Neural crest cell (in vitro differentiated cells): Measurements from ENCODE around the gene ASPSCR1. TPM values are rescaled to one million over a fixed set of nuclear protein-coding genes. Genes with fewer than 3 reads are reported as not detected.

ENCODE experiments used
- DNase-seq: peaks from one replicate; pipeline ENCODE4 v3.0.0; 2021; ENCODE audit warnings: low read depth, mixed read lengths, low spot score
- H3K27ac Mint-ChIP-seq: one replicate; pipeline ENCODE4 v1.8.0; 2021; ENCODE audit warnings: mild to moderate bottlenecking, mixed read lengths; ENCODE audit not compliant: unreplicated experiment
- H3K27me3 Mint-ChIP-seq: 2 replicates; pipeline ENCODE4 v1.8.0; 2021; ENCODE audit warnings: low read depth, mild to moderate bottlenecking, mixed read lengths
- H3K36me3 Mint-ChIP-seq: 2 replicates; pipeline ENCODE4 v1.8.0; 2021; ENCODE audit warnings: low read depth, mild to moderate bottlenecking, mixed read lengths
- H3K4me1 Mint-ChIP-seq: 2 replicates; pipeline ENCODE4 v1.8.0; 2021; ENCODE audit warnings: mixed read lengths
- H3K4me3 Mint-ChIP-seq: one replicate; pipeline ENCODE4 v1.8.0; 2021; ENCODE audit warnings: mild to moderate bottlenecking, mixed read lengths
- H3K9me3 Mint-ChIP-seq: 2 replicates; pipeline ENCODE4 v1.8.0; 2021; ENCODE audit warnings: mixed read lengths
- total RNA-seq: library from RNA; stranded (reverse); gene quantifications from 2 replicates; pipeline ENCODE4 v1.2.1, GENCODE V29; 2021
- TF ChIP-seq, protein P1 (sequence below): fragments of 200-600 bp; sonication (generic); conservative IDR thresholded peaks from 2 replicates; pipeline ENCODE4 v1.5.0; 2021; ENCODE audit warnings: antibody characterized with exemption, mild to moderate bottlenecking

The ASPSCR1 gene
- total RNA-seq, 1 donor from 2014 or later, result 51.9 TPM

DNA sequence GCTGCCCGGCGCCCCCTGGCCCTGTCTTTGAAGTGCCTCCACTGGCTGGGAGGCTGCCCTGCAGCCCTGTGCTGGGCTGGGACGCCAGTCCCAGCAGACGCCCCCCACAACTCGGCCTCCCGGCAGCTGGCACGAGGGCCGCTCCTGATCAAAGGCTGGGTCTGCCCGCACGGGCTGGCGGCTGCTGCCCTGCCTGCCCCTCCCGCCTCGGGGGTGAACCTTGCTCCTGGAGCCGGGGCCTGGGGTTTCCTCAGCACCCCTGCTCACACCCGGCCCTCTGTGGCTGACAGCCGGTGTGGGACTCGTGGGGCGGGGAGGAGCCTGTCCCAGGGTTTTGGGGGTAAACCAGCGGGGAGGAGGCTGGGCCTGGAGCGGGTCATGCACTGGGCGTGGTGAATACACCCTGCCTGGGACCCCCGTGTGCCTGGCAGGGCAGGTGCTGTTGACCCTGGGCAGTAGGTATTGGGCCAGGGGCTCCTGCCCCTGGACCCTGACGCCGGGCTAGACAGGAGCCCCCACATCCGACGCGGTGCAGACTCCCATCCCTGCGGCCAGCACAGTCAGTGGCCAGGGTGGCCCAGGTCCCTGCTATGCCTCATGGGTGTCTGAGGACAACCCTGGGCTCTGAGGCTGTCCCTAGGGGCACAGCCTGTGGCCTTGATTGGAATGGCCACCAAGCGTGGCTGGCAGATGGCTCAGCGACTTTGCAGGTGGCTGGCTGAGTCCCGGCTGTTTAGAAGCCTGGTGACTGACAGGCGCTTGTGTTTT lies 23.6 kb downstream of the ASPSCR1 start:
- Mint-ChIP-seq H3K4me1 (peaks cover 18% of the 10 kb centered on the region), H3K36me3 (no peaks in the 10 kb centered on the region), H3K27me3 (no peaks in the 10 kb centered on the region), H3K4me3 (no peak overlapping the region), H3K27ac (no peak overlapping the region), H3K9me3 (no peaks in the 10 kb centered on the region)
- no peak for DNase-seq
- TF ChIP-seq, protein P1, sequence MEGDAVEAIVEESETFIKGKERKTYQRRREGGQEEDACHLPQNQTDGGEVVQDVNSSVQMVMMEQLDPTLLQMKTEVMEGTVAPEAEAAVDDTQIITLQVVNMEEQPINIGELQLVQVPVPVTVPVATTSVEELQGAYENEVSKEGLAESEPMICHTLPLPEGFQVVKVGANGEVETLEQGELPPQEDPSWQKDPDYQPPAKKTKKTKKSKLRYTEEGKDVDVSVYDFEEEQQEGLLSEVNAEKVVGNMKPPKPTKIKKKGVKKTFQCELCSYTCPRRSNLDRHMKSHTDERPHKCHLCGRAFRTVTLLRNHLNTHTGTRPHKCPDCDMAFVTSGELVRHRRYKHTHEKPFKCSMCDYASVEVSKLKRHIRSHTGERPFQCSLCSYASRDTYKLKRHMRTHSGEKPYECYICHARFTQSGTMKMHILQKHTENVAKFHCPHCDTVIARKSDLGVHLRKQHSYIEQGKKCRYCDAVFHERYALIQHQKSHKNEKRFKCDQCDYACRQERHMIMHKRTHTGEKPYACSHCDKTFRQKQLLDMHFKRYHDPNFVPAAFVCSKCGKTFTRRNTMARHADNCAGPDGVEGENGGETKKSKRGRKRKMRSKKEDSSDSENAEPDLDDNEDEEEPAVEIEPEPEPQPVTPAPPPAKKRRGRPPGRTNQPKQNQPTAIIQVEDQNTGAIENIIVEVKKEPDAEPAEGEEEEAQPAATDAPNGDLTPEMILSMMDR, result no peak

DNA sequence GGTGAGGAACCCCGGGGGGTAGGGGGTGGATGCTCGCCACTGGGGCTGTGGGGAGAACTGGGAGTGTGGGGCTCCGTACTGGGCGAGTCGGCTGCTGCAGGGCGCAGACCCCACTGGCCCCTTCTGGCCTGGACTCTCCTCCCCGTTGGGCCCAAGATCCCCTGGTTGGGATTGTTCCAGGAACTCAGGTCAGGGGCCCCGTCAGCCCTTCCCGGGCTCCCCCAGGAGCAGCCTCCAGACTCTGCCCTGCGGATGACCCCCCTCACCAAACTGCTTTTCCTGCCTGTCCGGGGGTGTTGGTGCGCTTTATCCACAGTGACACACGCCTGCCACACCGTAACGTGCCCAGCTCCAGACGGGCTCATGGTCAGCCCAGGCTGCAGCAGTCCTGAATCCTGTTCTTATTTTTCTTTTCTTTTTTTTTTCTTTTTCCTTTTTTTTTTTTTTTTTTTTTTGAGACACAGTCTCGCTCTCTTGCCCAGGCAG lies 24.2 kb downstream of the ASPSCR1 start:
- Mint-ChIP-seq H3K27me3 (no peaks in the 10 kb centered on the region), H3K9me3 (no peaks in the 10 kb centered on the region), H3K27ac (no peak overlapping the region), H3K4me1 (peaks cover 22% of the 10 kb centered on the region), H3K36me3 (no peaks in the 10 kb centered on the region), H3K4me3 (no peak overlapping the region)
- DNase-seq, result no peak
- TF ChIP-seq, protein P1, result no peak

DNA sequence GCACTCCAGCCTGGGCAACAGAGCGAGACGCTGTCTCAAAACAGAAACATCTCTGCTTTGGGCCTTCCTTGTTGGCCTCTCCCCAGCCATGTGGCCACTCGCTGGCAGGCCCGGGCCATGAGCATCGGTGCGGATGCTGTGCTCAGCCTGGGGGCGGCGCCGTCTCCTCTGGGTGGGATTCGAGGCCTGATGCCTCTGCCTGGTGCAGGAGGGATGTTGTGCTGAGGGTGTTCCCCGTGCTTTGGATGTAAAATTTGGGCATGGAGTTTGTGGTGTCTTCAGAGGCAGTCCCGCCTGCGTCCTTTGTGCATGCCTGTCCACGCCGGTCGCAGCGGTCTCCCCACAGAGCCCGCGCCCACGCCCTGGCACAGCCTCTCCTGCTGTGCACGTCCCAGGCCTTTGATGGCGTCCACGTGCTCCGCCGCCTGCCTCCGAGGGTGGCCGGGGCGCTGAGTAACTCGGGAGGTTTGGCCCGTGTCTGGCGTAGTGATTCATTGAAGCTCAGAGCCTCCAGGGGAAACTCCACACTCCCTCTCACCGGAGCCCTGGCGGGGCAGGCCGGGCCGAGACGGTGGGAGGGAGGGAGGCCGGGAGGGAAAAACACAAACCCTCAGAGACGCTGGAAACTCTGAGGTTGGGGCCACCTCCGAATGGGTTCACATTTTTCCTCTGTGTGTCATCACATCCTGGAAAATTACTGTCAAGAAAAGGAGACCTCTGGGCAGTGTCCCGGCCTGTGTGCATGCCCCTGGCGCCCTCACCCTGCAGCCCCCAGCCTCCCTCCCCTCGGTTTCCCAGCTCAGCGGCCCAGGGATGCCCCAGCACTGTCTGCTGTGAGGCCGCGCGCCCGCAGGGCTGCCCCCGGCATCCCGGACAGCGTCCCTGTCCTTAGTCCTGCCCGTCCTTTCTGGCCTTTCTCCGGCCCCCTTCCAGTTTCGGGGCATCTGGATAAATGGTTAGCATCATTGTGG lies 26.3 kb downstream of the ASPSCR1 start:
- H3K9me3 Mint-ChIP-seq, result no peaks in the 10 kb centered on the region
- H3K4me3 Mint-ChIP-seq, result no peak overlapping the region
- no peak for DNase-seq
- no peaks in the 10 kb centered on the region for H3K36me3 Mint-ChIP-seq
- TF ChIP-seq, protein P1, result no peak
- H3K27me3 Mint-ChIP-seq, result no peaks in the 10 kb centered on the region
- H3K4me1 Mint-ChIP-seq, result peaks cover 17% of the 10 kb centered on the region
- no peak overlapping the region for H3K27ac Mint-ChIP-seq

DNA sequence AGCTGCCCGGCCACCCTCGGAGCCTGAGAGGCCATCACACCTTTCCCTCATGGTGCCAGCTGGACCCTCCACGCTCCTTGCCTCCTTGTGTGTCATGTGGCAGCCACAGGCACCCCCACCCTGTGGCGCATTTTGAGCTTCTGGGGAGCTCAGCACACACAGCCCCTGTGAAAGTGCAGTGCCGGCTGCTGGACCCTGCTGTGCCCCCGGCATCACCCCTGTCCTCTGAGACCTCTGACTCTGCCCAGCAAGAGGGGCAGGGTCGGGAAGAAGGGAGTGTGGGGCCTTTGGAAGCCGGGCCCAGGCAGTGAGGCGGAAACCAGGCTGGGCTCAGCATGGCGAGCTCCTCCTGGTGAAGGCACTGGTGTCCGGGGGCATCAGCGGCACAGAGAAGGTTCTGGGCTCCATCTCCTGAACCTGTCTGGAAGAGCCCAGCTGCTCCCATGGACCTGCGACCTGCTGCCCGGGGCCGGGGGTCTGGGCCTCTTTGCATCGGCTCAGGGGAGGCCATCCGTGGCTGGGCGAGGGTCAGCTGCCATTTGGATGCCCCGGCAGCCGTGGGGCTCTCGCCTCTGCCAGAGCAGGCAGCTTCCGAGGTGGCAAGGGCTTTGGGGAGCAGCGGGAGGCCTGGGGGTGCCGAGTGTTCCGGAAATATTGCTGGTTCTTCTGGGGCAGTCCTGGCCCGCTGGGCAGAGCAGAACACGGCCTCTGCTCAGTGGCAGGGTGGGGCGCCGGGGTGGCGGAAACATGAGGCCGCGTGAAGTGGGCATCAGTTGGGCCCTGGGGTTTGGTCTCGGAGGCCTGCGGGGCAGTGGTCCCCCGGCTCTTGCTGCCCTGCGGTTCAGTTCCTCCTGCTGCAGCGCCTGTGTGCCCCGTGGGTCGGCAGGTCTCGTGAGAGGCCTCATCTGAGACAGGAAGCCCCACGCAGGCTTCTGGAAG lies 27.4 kb downstream of the ASPSCR1 start:
- H3K9me3 Mint-ChIP-seq, result no peaks in the 10 kb centered on the region
- TF ChIP-seq, protein P1, result no peak
- no peak overlapping the region for H3K4me3 Mint-ChIP-seq
- H3K4me1 Mint-ChIP-seq, result peaks cover 17% of the 10 kb centered on the region
- no peaks in the 10 kb centered on the region for H3K27me3 Mint-ChIP-seq
- H3K27ac Mint-ChIP-seq, result no peak overlapping the region
- no peaks in the 10 kb centered on the region for H3K36me3 Mint-ChIP-seq
- DNase-seq, result no peak
